Lower lobe of right lung (tissue), 2 donors: ENCODE results near the gene FBXL20. TPM values are rescaled to one million over a fixed set of nuclear protein-coding genes. Genes with fewer than 3 reads are reported as not detected.
"Not testable (repeated sequence)": the region's sequence is repeated elsewhere in the genome, so short reads cannot be mapped to it uniquely, and the experiment has no call there.

Experiments
- ATAC-seq, 2 donors: fragments of 200-7000 bp; cut with Tn5 transposase; one replicate each; pipeline ENCODE4 v1.9.1; 2020 to 2022; ENCODE audit warnings: mild to moderate bottlenecking in 2 of 2, moderate library complexity in 2 of 2
- DNase-seq: peaks from one replicate; pipeline ENCODE4 v3.0.0-alpha.2; 2020
- H3K27ac ChIP-seq: fragments of 200-600 bp; one replicate; pipeline ENCODE4 v1.8.0; 2022
- H3K27me3 ChIP-seq: fragments of 200-600 bp; one replicate; pipeline ENCODE4 v1.8.0; 2022; ENCODE audit warnings: low read depth
- H3K36me3 ChIP-seq: fragments of 200-600 bp; one replicate; pipeline ENCODE4 v1.8.0; 2022; ENCODE audit warnings: mild to moderate bottlenecking
- H3K4me1 ChIP-seq: fragments of 200-600 bp; one replicate; pipeline ENCODE4 v1.8.0; 2022
- H3K4me3 ChIP-seq: fragments of 200-600 bp; one replicate; pipeline ENCODE4 v1.8.0; 2022; ENCODE audit warnings: mild to moderate bottlenecking
- H3K9me3 ChIP-seq: fragments of 200-600 bp; one replicate; pipeline ENCODE4 v1.8.0; 2022
- CTCF ChIP-seq: fragments of 200-600 bp; IDR thresholded peaks from one replicate; pipeline ENCODE4 v1.8.0; 2022; ENCODE audit warnings: antibody characterized with exemption, mild to moderate bottlenecking
- intact Hi-C: fragments of 100-400 bp; cut with DNase I; formaldehyde crosslinking; loops from one replicate; pipeline ENCODE4 v1.11.0; 2022
- total RNA-seq: library from RNA; stranded (reverse); fragmentation: NEBNext Ultra II Directional; extraction: Animal tissue kit (Norgen Biotek cat#: 25700); gene quantifications from one replicate; pipeline ENCODE4 v1.2.1, GENCODE V29; 2021
- donor health status: DM: no; HTN: yes; CAD: no; lungs with severe emphysema.

The FBXL20 gene
- total RNA-seq, 1 donor from 2014 or later: 25.4 TPM

DNA sequence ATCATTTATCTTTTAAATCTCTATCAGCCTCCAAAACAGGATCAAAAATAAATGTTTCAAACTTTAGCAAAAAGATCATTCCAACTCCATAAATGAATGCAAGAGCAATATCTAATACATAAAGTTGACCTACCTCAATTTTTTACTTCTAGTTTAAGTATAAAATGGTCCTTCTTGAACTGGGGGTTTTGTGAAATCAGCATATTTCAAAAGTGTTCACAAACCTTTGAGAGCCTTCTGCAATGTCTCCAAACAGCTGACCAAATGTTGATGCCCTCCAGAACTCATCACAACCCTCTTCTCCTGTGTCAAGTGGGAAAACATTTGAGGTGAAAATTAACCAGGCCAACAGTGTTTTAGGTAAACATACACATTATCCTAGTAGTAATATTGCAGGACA is 41.9 kb upstream of the FBXL20 start:
- no peak overlapping the region for H3K4me3 ChIP-seq
- no peaks in the 10 kb centered on the region for H3K9me3 ChIP-seq
- ATAC-seq (no peak), DNase-seq (no peak)
- H3K27me3 ChIP-seq: no peaks in the 10 kb centered on the region
- intact Hi-C loops: no loop called here
- no peak for TF ChIP-seq CTCF
- H3K4me1 ChIP-seq: no peaks in the 10 kb centered on the region
- no peak overlapping the region for H3K27ac ChIP-seq
- H3K36me3 ChIP-seq: peaks cover 100% of the 10 kb centered on the region

GRCh38 chr17:39439868-39440267 is 38.4 kb upstream of the FBXL20 start:
- H3K4me1 ChIP-seq, intact Hi-C loops, H3K27me3 ChIP-seq, DNase-seq, ATAC-seq, H3K4me3 ChIP-seq, H3K27ac ChIP-seq, H3K9me3 ChIP-seq: not testable (repeated sequence)
- peaks cover 98% of the 10 kb centered on the region for H3K36me3 ChIP-seq

- Histone ChIP-seq H3K27ac (no peak overlapping the region), H3K36me3 (peaks cover 100% of the 10 kb centered on the region)
- DNase-seq: no peak
Observed at GRCh38 chr17:39429600-39429999, 28.2 kb upstream of the FBXL20 start.

GRCh38 chr17:39416141-39416540 is 14.7 kb upstream of the FBXL20 start:
- DNase-seq (no peak), ATAC-seq (no peak)
- Histone ChIP-seq H3K27me3 (no peaks in the 10 kb centered on the region), H3K36me3 (peaks cover 98% of the 10 kb centered on the region), H3K4me3 (no peak overlapping the region), H3K4me1 (no peaks in the 10 kb centered on the region), H3K9me3 (no peaks in the 10 kb centered on the region), H3K27ac (no peak overlapping the region)
- no peak for TF ChIP-seq CTCF
- intact Hi-C loops: no loop called here

More at GRCh38 chr17:39429600-39429999, 28.2 kb upstream of the FBXL20 start:
- no peak for ATAC-seq
- Histone ChIP-seq H3K27me3 (no peaks in the 10 kb centered on the region), H3K4me3 (no peak overlapping the region), H3K9me3 (no peaks in the 10 kb centered on the region), H3K4me1 (no peaks in the 10 kb centered on the region)
- TF ChIP-seq CTCF: no peak
- intact Hi-C loops: no loop called here

DNA sequence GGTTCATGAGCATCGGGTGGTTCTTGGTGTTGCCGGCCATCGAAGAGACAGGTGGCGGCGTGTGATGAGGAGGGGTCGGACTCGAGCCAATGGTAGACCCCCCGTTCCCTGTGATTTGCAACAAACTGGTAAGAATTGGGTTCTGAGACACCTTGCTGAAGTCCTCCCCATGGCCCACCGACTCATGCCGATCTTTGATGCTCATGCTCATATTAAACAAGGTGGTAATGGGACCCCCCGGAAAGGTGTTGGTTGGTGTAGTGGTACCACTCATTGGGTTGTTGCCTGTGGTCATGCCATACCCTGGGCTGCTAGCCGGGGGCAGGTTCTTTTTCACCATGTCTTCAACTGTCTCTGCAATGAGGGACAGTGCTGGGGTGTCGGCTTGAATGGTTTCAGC is 8.9 kb upstream of the FBXL20 start:
- Histone ChIP-seq H3K4me1 (no peaks in the 10 kb centered on the region), H3K9me3 (no peaks in the 10 kb centered on the region), H3K27ac (no peak overlapping the region), H3K27me3 (no peaks in the 10 kb centered on the region), H3K36me3 (peaks cover 90% of the 10 kb centered on the region), H3K4me3 (no peak overlapping the region)
- ATAC-seq (no peak), DNase-seq (no peak)
- intact Hi-C loops: no loop called here
- no peak for TF ChIP-seq CTCF

GRCh38 chr17:39408360-39408759 is 6.9 kb upstream of the FBXL20 start:
- intact Hi-C loops: no loop called here

More at GRCh38 chr17:39408360-39408759, 6.9 kb upstream of the FBXL20 start:
- no peak for ATAC-seq
- Histone ChIP-seq H3K27ac (no peak overlapping the region), H3K27me3 (no peaks in the 10 kb centered on the region), H3K4me1 (no peaks in the 10 kb centered on the region), H3K36me3 (peaks cover 75% of the 10 kb centered on the region), H3K9me3 (no peaks in the 10 kb centered on the region), H3K4me3 (no peak overlapping the region)
- no peak for DNase-seq
- TF ChIP-seq CTCF: no peak
